ENCODE results near the gene ASMTL. TPM values are rescaled to one million over a fixed set of nuclear protein-coding genes. Genes with fewer than 3 reads are reported as not detected.

Gene ASMTL
- total and polyA plus RNA-seq, 2 experiments from 2014 or later: 53.7 to 61.2 TPM

DNA sequence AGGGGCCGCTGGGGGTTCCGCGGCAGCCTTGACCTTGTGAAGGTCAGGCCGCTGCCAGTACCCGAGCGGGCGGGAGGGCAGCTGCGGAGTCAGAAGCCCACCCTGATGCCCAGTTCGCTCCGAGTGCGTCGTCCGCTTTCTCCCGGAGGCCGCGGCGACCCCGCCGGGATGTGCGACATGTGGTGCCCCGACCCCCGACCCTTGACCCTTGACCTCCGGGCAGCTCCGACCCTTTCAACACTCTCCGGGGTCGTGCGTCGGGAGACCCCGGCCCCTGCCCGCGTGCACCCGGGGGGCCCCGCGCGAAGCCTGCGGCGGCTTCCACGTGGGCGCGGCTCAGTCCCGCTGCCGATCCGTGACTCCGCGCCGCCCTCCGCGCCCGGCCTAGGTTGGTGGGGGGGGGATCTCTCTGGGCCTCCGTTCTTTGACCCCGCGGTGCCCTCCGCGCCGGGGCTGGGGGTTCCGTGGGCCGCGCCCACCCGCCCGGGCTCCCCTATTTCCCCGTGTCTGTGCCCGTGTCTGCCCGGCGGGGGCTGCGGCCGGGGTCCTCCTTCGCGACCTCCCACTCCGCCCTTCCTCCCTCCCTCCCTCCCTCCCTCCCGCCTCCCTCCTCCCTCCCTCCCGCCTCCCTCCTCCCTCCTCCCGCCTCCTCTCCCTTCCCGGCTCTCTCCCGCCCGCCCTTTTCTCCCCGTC, 60.2 kb downstream of the ASMTL start:
- Histone ChIP-seq H4K20me1 (replicated peaks; ENCODE audit: insufficient read depth) (peaks cover 38% of the 10 kb centered on the region), H3K79me2 (replicated peaks; ENCODE audit: insufficient read depth) (peaks cover 71% of the 10 kb centered on the region), H2AFZ (no peak overlapping the region), H3K4me2 (peak overlapping the region; percentile 98), H3K9me2 (ENCODE audit: insufficient read depth) (no peaks in the 10 kb centered on the region), H3K4me3 (peak overlapping the region; percentile 100), H3F3A (replicated peaks; ENCODE audit: low read depth) (peaks cover 36% of the 10 kb centered on the region), H3K27ac (ENCODE audit: low read depth) (peak overlapping the region; percentile 98), H3K27me3 (ENCODE audit: insufficient read depth) (no peaks in the 10 kb centered on the region), H3K4me1 (ENCODE audit: insufficient read depth) (peaks cover 16% of the 10 kb centered on the region), H3K36me3 (ENCODE audit: insufficient read depth) (peaks cover 33% of the 10 kb centered on the region)
- TF ChIP-seq ZNF331 (CRISPR knock-in tag; IDR thresholded peaks at IDR 0.05; ENCODE audit: low read depth) (no peak), ZNF114 (CRISPR knock-in tag; IDR thresholded peaks at IDR 0.05) (no peak), EZH2phosphoT487 (IDR thresholded peaks at IDR 0.05; ENCODE audit: unreplicated experiment) (no peak), POLR2AphosphoS5 (IDR thresholded peaks at IDR 0.05; ENCODE audit: low read depth) (peak; percentile 44; the same call in 1 of the 2 replicates), NANOG (IDR thresholded peaks at IDR 0.05; ENCODE audit: borderline replicate concordance) (no peak), STAT1 (IDR thresholded peaks at IDR 0.05; ENCODE audit: unreplicated experiment) (no peak), EZH2 (IDR thresholded peaks at IDR 0.05; ENCODE audit: low read depth, unreplicated experiment) (no peak), JUNB (IDR thresholded peaks at IDR 0.05; ENCODE audit: unreplicated experiment) (no peak), CREB1 (CRISPR knock-in tag; IDR thresholded peaks at IDR 0.05; ENCODE audit: low read depth) (no peak; the same call in 1 of the 2 replicates)
- TF ChIP-seq, protein P1, sequence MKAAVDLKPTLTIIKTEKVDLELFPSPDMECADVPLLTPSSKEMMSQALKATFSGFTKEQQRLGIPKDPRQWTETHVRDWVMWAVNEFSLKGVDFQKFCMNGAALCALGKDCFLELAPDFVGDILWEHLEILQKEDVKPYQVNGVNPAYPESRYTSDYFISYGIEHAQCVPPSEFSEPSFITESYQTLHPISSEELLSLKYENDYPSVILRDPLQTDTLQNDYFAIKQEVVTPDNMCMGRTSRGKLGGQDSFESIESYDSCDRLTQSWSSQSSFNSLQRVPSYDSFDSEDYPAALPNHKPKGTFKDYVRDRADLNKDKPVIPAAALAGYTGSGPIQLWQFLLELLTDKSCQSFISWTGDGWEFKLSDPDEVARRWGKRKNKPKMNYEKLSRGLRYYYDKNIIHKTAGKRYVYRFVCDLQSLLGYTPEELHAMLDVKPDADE (IDR thresholded peaks at IDR 0.05): peak; percentile 58
- TF ChIP-seq, protein P2, sequence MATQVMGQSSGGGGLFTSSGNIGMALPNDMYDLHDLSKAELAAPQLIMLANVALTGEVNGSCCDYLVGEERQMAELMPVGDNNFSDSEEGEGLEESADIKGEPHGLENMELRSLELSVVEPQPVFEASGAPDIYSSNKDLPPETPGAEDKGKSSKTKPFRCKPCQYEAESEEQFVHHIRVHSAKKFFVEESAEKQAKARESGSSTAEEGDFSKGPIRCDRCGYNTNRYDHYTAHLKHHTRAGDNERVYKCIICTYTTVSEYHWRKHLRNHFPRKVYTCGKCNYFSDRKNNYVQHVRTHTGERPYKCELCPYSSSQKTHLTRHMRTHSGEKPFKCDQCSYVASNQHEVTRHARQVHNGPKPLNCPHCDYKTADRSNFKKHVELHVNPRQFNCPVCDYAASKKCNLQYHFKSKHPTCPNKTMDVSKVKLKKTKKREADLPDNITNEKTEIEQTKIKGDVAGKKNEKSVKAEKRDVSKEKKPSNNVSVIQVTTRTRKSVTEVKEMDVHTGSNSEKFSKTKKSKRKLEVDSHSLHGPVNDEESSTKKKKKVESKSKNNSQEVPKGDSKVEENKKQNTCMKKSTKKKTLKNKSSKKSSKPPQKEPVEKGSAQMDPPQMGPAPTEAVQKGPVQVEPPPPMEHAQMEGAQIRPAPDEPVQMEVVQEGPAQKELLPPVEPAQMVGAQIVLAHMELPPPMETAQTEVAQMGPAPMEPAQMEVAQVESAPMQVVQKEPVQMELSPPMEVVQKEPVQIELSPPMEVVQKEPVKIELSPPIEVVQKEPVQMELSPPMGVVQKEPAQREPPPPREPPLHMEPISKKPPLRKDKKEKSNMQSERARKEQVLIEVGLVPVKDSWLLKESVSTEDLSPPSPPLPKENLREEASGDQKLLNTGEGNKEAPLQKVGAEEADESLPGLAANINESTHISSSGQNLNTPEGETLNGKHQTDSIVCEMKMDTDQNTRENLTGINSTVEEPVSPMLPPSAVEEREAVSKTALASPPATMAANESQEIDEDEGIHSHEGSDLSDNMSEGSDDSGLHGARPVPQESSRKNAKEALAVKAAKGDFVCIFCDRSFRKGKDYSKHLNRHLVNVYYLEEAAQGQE (IDR thresholded peaks at IDR 0.05; ENCODE audit: unreplicated experiment): no peak
- TF ChIP-seq, protein P3, sequence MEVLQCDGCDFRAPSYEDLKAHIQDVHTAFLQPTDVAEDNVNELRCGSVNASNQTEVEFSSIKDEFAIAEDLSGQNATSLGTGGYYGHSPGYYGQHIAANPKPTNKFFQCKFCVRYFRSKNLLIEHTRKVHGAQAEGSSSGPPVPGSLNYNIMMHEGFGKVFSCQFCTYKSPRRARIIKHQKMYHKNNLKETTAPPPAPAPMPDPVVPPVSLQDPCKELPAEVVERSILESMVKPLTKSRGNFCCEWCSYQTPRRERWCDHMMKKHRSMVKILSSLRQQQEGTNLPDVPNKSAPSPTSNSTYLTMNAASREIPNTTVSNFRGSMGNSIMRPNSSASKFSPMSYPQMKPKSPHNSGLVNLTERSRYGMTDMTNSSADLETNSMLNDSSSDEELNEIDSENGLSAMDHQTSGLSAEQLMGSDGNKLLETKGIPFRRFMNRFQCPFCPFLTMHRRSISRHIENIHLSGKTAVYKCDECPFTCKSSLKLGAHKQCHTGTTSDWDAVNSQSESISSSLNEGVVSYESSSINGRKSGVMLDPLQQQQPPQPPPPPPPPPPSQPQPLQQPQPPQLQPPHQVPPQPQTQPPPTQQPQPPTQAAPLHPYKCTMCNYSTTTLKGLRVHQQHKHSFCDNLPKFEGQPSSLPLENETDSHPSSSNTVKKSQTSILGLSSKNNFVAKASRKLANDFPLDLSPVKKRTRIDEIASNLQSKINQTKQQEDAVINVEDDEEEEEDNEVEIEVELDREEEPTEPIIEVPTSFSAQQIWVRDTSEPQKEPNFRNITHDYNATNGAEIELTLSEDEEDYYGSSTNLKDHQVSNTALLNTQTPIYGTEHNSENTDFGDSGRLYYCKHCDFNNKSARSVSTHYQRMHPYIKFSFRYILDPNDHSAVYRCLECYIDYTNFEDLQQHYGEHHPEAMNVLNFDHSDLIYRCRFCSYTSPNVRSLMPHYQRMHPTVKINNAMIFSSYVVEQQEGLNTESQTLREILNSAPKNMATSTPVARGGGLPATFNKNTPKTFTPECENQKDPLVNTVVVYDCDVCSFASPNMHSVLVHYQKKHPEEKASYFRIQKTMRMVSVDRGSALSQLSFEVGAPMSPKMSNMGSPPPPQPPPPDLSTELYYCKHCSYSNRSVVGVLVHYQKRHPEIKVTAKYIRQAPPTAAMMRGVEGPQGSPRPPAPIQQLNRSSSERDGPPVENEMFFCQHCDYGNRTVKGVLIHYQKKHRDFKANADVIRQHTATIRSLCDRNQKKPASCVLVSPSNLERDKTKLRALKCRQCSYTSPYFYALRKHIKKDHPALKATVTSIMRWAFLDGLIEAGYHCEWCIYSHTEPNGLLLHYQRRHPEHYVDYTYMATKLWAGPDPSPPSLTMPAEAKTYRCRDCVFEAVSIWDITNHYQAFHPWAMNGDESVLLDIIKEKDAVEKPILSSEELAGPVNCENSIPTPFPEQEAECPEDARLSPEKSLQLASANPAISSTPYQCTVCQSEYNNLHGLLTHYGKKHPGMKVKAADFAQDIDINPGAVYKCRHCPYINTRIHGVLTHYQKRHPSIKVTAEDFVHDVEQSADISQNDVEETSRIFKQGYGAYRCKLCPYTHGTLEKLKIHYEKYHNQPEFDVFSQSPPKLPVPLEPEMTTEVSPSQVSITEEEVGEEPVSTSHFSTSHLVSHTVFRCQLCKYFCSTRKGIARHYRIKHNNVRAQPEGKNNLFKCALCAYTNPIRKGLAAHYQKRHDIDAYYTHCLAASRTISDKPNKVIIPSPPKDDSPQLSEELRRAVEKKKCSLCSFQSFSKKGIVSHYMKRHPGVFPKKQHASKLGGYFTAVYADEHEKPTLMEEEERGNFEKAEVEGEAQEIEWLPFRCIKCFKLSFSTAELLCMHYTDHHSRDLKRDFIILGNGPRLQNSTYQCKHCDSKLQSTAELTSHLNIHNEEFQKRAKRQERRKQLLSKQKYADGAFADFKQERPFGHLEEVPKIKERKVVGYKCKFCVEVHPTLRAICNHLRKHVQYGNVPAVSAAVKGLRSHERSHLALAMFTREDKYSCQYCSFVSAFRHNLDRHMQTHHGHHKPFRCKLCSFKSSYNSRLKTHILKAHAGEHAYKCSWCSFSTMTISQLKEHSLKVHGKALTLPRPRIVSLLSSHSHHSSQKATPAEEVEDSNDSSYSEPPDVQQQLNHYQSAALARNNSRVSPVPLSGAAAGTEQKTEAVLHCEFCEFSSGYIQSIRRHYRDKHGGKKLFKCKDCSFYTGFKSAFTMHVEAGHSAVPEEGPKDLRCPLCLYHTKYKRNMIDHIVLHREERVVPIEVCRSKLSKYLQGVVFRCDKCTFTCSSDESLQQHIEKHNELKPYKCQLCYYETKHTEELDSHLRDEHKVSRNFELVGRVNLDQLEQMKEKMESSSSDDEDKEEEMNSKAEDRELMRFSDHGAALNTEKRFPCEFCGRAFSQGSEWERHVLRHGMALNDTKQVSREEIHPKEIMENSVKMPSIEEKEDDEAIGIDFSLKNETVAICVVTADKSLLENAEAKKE (CRISPR knock-in tag; IDR thresholded peaks at IDR 0.05): no peak
- TF ChIP-seq, protein P4, sequence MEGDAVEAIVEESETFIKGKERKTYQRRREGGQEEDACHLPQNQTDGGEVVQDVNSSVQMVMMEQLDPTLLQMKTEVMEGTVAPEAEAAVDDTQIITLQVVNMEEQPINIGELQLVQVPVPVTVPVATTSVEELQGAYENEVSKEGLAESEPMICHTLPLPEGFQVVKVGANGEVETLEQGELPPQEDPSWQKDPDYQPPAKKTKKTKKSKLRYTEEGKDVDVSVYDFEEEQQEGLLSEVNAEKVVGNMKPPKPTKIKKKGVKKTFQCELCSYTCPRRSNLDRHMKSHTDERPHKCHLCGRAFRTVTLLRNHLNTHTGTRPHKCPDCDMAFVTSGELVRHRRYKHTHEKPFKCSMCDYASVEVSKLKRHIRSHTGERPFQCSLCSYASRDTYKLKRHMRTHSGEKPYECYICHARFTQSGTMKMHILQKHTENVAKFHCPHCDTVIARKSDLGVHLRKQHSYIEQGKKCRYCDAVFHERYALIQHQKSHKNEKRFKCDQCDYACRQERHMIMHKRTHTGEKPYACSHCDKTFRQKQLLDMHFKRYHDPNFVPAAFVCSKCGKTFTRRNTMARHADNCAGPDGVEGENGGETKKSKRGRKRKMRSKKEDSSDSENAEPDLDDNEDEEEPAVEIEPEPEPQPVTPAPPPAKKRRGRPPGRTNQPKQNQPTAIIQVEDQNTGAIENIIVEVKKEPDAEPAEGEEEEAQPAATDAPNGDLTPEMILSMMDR (conservative IDR thresholded peaks at IDR 0.05; ENCODE audit: low read depth in 2 of 2): no peak
- Mint-ChIP-seq H3K4me3 (peak overlapping the region; percentile 93), H3K27me3 (ENCODE audit: insufficient read depth, low read depth, poor library complexity) (peaks cover 44% of the 10 kb centered on the region), H3K36me3 (ENCODE audit: low read depth) (peaks cover 70% of the 10 kb centered on the region), H3K4me1 (peaks cover 43% of the 10 kb centered on the region), H3K27ac (peak overlapping the region; percentile 95), H3K9me3 (peaks cover 11% of the 10 kb centered on the region; the same call in 2 of the 3 replicates)
- ATAC-seq (peak; percentile 8), DNase-seq (ENCODE audit: low spot score) (peak; percentile 78)

Data from GM23338 (cell line).